Left colon (tissue), 2 donors: ENCODE data around the gene ANXA11. TPM values are rescaled to one million over a fixed set of nuclear protein-coding genes. Genes with fewer than 3 reads are reported as not detected.

Experiments
- total RNA-seq, 2 donors: library from RNA; stranded (reverse); fragmentation: NEBNext Ultra II Directional; extraction: Animal tissue kit (Norgen Biotek cat#: 25700); gene quantifications; one replicate each; pipeline ENCODE4 v1.2.1, GENCODE V29; 2021
- donor health status: DM: no; HTN: no; CAD: no.
- donor health status: DM: yes; HTN: yes; CAD: no.

ANXA11 gene
- total RNA-seq, 2 donors from 2014 or later: 384 to 427 TPM

Other genes starting within 250 kb of the ANXA11 start
- 10 to 100 TPM; 26.6 to 31.2 TPM for gene TMEM254, start 126.9 kb downstream of the ANXA11 start, total RNA-seq
- 1 to 10 TPM; 4.2 to 8.2 TPM for gene PLAC9, start 72.8 kb downstream of the ANXA11 start, total RNA-seq
- under 1 TPM in 1 of 2 donors, not detected in 1; 0.39 TPM for gene MAT1A, start 84.1 kb upstream of the ANXA11 start, total RNA-seq
- gene DYDC1, start 151.2 kb upstream of the ANXA11 start, total RNA-seq: not detected
- not detected for gene DYDC2, start 151.2 kb upstream of the ANXA11 start, total RNA-seq
- 100 to 1,000 TPM in 1 of 2 donors, 10 to 100 TPM in 1; 97.6 to 108 TPM for gene PRXL2A, start 203.0 kb upstream of the ANXA11 start, total RNA-seq
- gene TSPAN14, start 248.8 kb upstream of the ANXA11 start, total RNA-seq: 10 to 100 TPM; 85.6 TPM